H9 (cell line): ENCODE results near the gene PPIP5K2. TPM values are rescaled to one million over a fixed set of nuclear protein-coding genes. Genes with fewer than 3 reads are reported as not detected.

Experiments
- DNase-seq: peaks from one replicate; pipeline ENCODE4 v3.0.0-alpha.2; 2017
- H2AFZ ChIP-seq: one replicate; pipeline ENCODE4 v1.6.1; 2013; ENCODE audit warnings: mild to moderate bottlenecking, low read length, control low read depth, moderate library complexity
- H2AK5ac ChIP-seq: 2 replicates; pipeline ENCODE4 v1.6.1; 2013; ENCODE audit warnings: low read length, control low read depth, mixed read lengths; ENCODE audit not compliant: insufficient read length
- H2BK120ac ChIP-seq: one replicate; pipeline ENCODE4 v1.6.1; 2013; ENCODE audit warnings: low read depth, mild to moderate bottlenecking, low read length, control low read depth, inconsistent platforms; ENCODE audit not compliant: poor library complexity, severe bottlenecking
- H2BK12ac ChIP-seq: 2 replicates; pipeline ENCODE4 v1.6.1; 2013; ENCODE audit warnings: low read length, control low read depth, mixed read lengths, low read depth; ENCODE audit not compliant: insufficient read length
- H2BK15ac ChIP-seq: 2 replicates; pipeline ENCODE4 v1.6.1; 2013; ENCODE audit warnings: low read depth, low read length, control low read depth
- H2BK20ac ChIP-seq: one replicate; pipeline ENCODE4 v1.6.1; 2013; ENCODE audit warnings: low read depth, mild to moderate bottlenecking, low read length, control low read depth, inconsistent platforms; ENCODE audit not compliant: poor library complexity, severe bottlenecking
- H2BK5ac ChIP-seq: 2 replicates; pipeline ENCODE4 v1.6.1; 2013; ENCODE audit warnings: low read length, control low read depth, mixed read lengths; ENCODE audit not compliant: insufficient read length
- H3K14ac ChIP-seq: 2 replicates; pipeline ENCODE4 v1.6.1; 2013; ENCODE audit warnings: low read length, control low read depth; ENCODE audit not compliant: insufficient read depth
- H3K18ac ChIP-seq: 2 replicates; pipeline ENCODE4 v1.6.1; 2013; ENCODE audit warnings: low read depth, mild to moderate bottlenecking, mixed read lengths, low read length, control low read depth; ENCODE audit not compliant: insufficient read length
- H3K23ac ChIP-seq: 2 replicates; pipeline ENCODE4 v1.6.1; 2013; ENCODE audit warnings: low read length, control low read depth, mixed read lengths, low read depth; ENCODE audit not compliant: insufficient read length
- H3K23me2 ChIP-seq: 2 replicates; pipeline ENCODE4 v1.6.1; 2013; ENCODE audit warnings: low read depth, mild to moderate bottlenecking, mixed read lengths, low read length, control low read depth; ENCODE audit not compliant: insufficient read length, poor library complexity, severe bottlenecking
- H3K27ac ChIP-seq: 2 replicates; pipeline ENCODE4 v1.5.1; 2013; ENCODE audit warnings: low read length, control low read depth, mixed read lengths, low read depth; ENCODE audit not compliant: insufficient read length
- H3K27me3 ChIP-seq: 2 replicates; pipeline ENCODE4 v1.6.1; 2013; ENCODE audit warnings: low read length, control low read depth, inconsistent platforms; ENCODE audit not compliant: insufficient read depth
- H3K4ac ChIP-seq: 2 replicates; pipeline ENCODE4 v1.6.1; 2013; ENCODE audit warnings: low read depth, mild to moderate bottlenecking, control low read depth, inconsistent platforms, low read length, moderate library complexity
- H3K4me1 ChIP-seq: 2 replicates; pipeline ENCODE4 v1.6.1; 2013; ENCODE audit warnings: low read length, control low read depth, inconsistent platforms; ENCODE audit not compliant: insufficient read depth
- H3K4me2 ChIP-seq: 2 replicates; pipeline ENCODE4 v1.6.1; 2013; ENCODE audit warnings: low read length, control low read depth, mixed read lengths; ENCODE audit not compliant: insufficient read length, insufficient read depth
- H3K56ac ChIP-seq: 2 replicates; pipeline ENCODE4 v1.6.1; 2013; ENCODE audit warnings: low read depth, mild to moderate bottlenecking, mixed read lengths, low read length, control low read depth; ENCODE audit not compliant: insufficient read length
- H3K79me1 ChIP-seq: 2 replicates; pipeline ENCODE4 v1.6.1; 2013; ENCODE audit warnings: low read depth, mild to moderate bottlenecking, moderate library complexity, low read length, control low read depth, inconsistent platforms; ENCODE audit not compliant: insufficient read depth, poor library complexity, severe bottlenecking
- H3K79me2 ChIP-seq: 2 replicates; pipeline ENCODE4 v1.6.1; 2013; ENCODE audit warnings: low read length, control low read depth, inconsistent platforms; ENCODE audit not compliant: insufficient read depth
- H3K9ac ChIP-seq: 2 replicates; pipeline ENCODE4 v1.6.1; 2013; ENCODE audit warnings: low read length, control low read depth, mixed read lengths; ENCODE audit not compliant: insufficient read length; ENCODE audit errors: extremely low read depth
- H3K9me3 ChIP-seq: one replicate; pipeline ENCODE4 v1.6.1; 2013; ENCODE audit warnings: low read depth, low read length, inconsistent platforms; ENCODE audit not compliant: control insufficient read depth
- H3T11ph ChIP-seq: one replicate; pipeline ENCODE4 v1.6.1; 2013; ENCODE audit warnings: mild to moderate bottlenecking, low read length, control low read depth, inconsistent platforms
- H4K20me1 ChIP-seq: one replicate; pipeline ENCODE4 v1.6.1; 2013; ENCODE audit not compliant: control insufficient read depth, insufficient read length, insufficient read depth
- H4K5ac ChIP-seq: 2 replicates; pipeline ENCODE4 v1.6.1; 2013; ENCODE audit warnings: low read depth, mild to moderate bottlenecking, mixed read lengths, low read length, control low read depth; ENCODE audit not compliant: insufficient read length
- H4K8ac ChIP-seq: replicated peaks from 2 replicates; pipeline ENCODE4 v1.6.1; 2013; ENCODE audit warnings: low read length, control low read depth, mixed read lengths, low read depth; ENCODE audit not compliant: insufficient read length
- H4K91ac ChIP-seq: 2 replicates; pipeline ENCODE4 v1.6.1; 2013; ENCODE audit warnings: low read depth, mild to moderate bottlenecking, moderate library complexity, mixed read lengths, low read length, control low read depth; ENCODE audit not compliant: insufficient read length
- H3K27ac Mint-ChIP-seq, 3 experiments: 2 replicates in 2 of 3; 3 replicates in 1 of 3; pipeline ENCODE4 v1.8.0; 2020 to 2021; ENCODE audit warnings: mixed read lengths in 3 of 3, mild to moderate bottlenecking in 1 of 3, moderate library complexity in 1 of 3
- H3K27me3 Mint-ChIP-seq: 2 replicates; pipeline ENCODE4 v1.8.0; 2021; ENCODE audit warnings: low read depth, mild to moderate bottlenecking, moderate library complexity, mixed read lengths
- H3K36me3 Mint-ChIP-seq, 3 experiments: 2 replicates in 2 of 3; 3 replicates in 1 of 3; pipeline ENCODE4 v1.8.0; 2020 to 2021; ENCODE audit warnings: low read depth in 3 of 3, mixed read lengths in 3 of 3; ENCODE audit not compliant: insufficient read depth in 1 of 3
- H3K4me1 Mint-ChIP-seq, 2 experiments: 2 replicates each; pipeline ENCODE4 v1.8.0; 2020; ENCODE audit warnings: mixed read lengths in 2 of 2
- H3K4me3 Mint-ChIP-seq, 2 experiments: 2 replicates in 1 of 2; 3 replicates in 1 of 2; pipeline ENCODE4 v1.8.0; 2020 to 2021; ENCODE audit warnings: mild to moderate bottlenecking in 2 of 2, mixed read lengths in 2 of 2, moderate library complexity in 1 of 2
- H3K9me3 Mint-ChIP-seq, 2 experiments: 2 replicates in 1 of 2; 3 replicates in 1 of 2; pipeline ENCODE4 v1.8.0; 2020; ENCODE audit warnings: mild to moderate bottlenecking in 2 of 2, mixed read lengths in 2 of 2, moderate library complexity in 1 of 2
- CTCF ChIP-seq: fragments of 200-600 bp; sonication (generic); conservative IDR thresholded peaks from 3 replicates; pipeline ENCODE4 v1.8.0; 2021; ENCODE audit warnings: antibody characterized with exemption, mild to moderate bottlenecking
- WGBS: extraction: QIAGEN DNeasy Blood & Tissue Kit; methylation state at CpG from one replicate; pipeline ENCODE4 v1.1.7; 2013; ENCODE audit warnings: missing lambda C conversion rate, low lambda C conversion rate, mixed read lengths; ENCODE audit not compliant: insufficient read length; ENCODE audit errors: extremely low coverage; 5-methylcytosine and 5-hydroxymethylcytosine counted together
- total RNA-seq: library from RNA; stranded (reverse); gene quantifications from 2 replicates; pipeline ENCODE4 v1.2.1, GENCODE V29; 2021

The PPIP5K2 gene
- total RNA-seq, 1 experiment from 2014 or later, result 43.8 TPM

- H4K8ac ChIP-seq, result no peak overlapping the region
- no peak overlapping the region for H4K5ac ChIP-seq
- Mint-ChIP-seq H3K9me3 (peaks cover 4 to 9% of the 10 kb centered on the region in 2 experiments; a peak in 3 of 5 replicates), H3K4me1 (no peaks in the 10 kb centered on the region), H3K27ac (no peak overlapping the region), H3K36me3 (no peaks in the 10 kb centered on the region), H3K27me3 (no peaks in the 10 kb centered on the region), H3K4me3 (no peak overlapping the region)
- no peak overlapping the region for H2AK5ac ChIP-seq
- no peak overlapping the region for H2BK15ac ChIP-seq
- H3K27ac ChIP-seq, result no peak overlapping the region
- H2AFZ ChIP-seq, result no peak overlapping the region
- H2BK12ac ChIP-seq, result no peak overlapping the region
- H3K56ac ChIP-seq, result no peak overlapping the region
- H3K9me3 ChIP-seq, result no peaks in the 10 kb centered on the region
- H3K4me2 ChIP-seq, result no peak overlapping the region
- no peak overlapping the region for H2BK120ac ChIP-seq
- H3K9ac ChIP-seq, result no peak overlapping the region
- H3K4me1 ChIP-seq, result no peaks in the 10 kb centered on the region
- no peak overlapping the region for H3K4ac ChIP-seq
- no peaks in the 10 kb centered on the region for H3K79me1 ChIP-seq
- no peak for DNase-seq
- no peaks in the 10 kb centered on the region for H3K27me3 ChIP-seq
- no peak overlapping the region for H3T11ph ChIP-seq
- H2BK5ac ChIP-seq, result no peak overlapping the region
- no peak overlapping the region for H4K91ac ChIP-seq
- H3K14ac ChIP-seq, result no peak overlapping the region
- H3K79me2 ChIP-seq, result no peaks in the 10 kb centered on the region
- H4K20me1 ChIP-seq, result no peaks in the 10 kb centered on the region
- no peak overlapping the region for H3K23ac ChIP-seq
- no peak for TF ChIP-seq CTCF
- WGBS, result no CpG with 5 or more reads among the region's 4 CpGs
- H3K23me2 ChIP-seq, result no peaks in the 10 kb centered on the region
- no peak overlapping the region for H3K18ac ChIP-seq
- H2BK20ac ChIP-seq, result no peak overlapping the region
Measured at GRCh38 chr5:103234239-103234975, 114.3 kb downstream of the PPIP5K2 start.
